Endothelial cell of umbilical vein (primary cell): ENCODE results near the gene ABCC1. TPM values are rescaled to one million over a fixed set of nuclear protein-coding genes. Genes with fewer than 3 reads are reported as not detected.

ENCODE experiments used
- BruUV-seq: library from RNA; stranded (reverse); fragments of 400-500 nt; replicated peaks from 2 replicates; lab custom pipeline; 2021; lab: Mats Ljungman, UMichigan
- CTCF ChIA-PET: fragments of 300-600, 350-600 bp; sonication (Branson Sonifier 250); formaldehyde crosslinking; loops from one replicate; lab custom pipeline; 2021; ENCODE audit warnings: antibody characterized with exemption, inconsistent platforms; lab: Charles Lee
- POLR2A ChIA-PET: fragments of 300-600, 350-600 bp; sonication (Branson Sonifier 250); formaldehyde crosslinking; loops from one replicate; lab custom pipeline; 2021; ENCODE audit warnings: antibody characterized with exemption, inconsistent platforms; lab: Charles Lee
- DNase-seq: peaks from one replicate; pipeline ENCODE4 v3.0.0-alpha.2; 2011; ENCODE audit warnings: low read depth, low spot score
- FAIRE-seq: peaks from 2 replicates; lab custom pipeline; 2011; peaks lifted over from hg19 to GRCh38; lab: Jason Lieb, UNC
- H2AFZ ChIP-seq: 2 replicates; pipeline ENCODE4 v1.6.0; 2012; ENCODE audit warnings: low read depth, low read length, control low read depth, inconsistent platforms
- H3K27ac ChIP-seq: 2 replicates; pipeline ENCODE4 v1.5.1; 2011; ENCODE audit warnings: low read depth, mild to moderate bottlenecking, control low read depth, low read length, moderate library complexity; ENCODE audit not compliant: insufficient read depth
- H3K27me3 ChIP-seq, 2 experiments: 2 replicates each; pipeline versions ENCODE4 v1.6.0 to v1.6.1; 2011; ENCODE audit warnings: low read length in 2 of 2, mixed read lengths in 1 of 2; ENCODE audit not compliant: control insufficient read depth in 2 of 2, insufficient read depth in 2 of 2
- H3K36me3 ChIP-seq, 2 experiments: 2 replicates in 1 of 2; 3 replicates in 1 of 2; pipeline ENCODE4 v1.5.1; 2011; ENCODE audit warnings: low read length in 2 of 2, mild to moderate bottlenecking in 1 of 2, moderate library complexity in 1 of 2; ENCODE audit not compliant: control insufficient read depth in 2 of 2, insufficient read depth in 2 of 2; ENCODE audit errors: extremely low read depth in 1 of 2
- H3K4me1 ChIP-seq: 3 replicates; pipeline ENCODE4 v1.5.1; 2011; ENCODE audit warnings: mild to moderate bottlenecking, low read length; ENCODE audit not compliant: control insufficient read depth, insufficient read depth; ENCODE audit errors: extremely low read depth
- H3K4me2 ChIP-seq: 2 replicates; pipeline ENCODE4 v1.6.1; 2011; ENCODE audit warnings: low read length, control low read depth, mixed read lengths; ENCODE audit not compliant: insufficient read depth
- H3K4me3 ChIP-seq, 3 experiments: fragments of 200-600 bp in 1 of 3; sonication (generic), shearing (Covaris generic) in 1 of 3; replicated peaks in 1 of 3; 2 replicates each; pipeline ENCODE4 v1.5.1; 2011 to 2016; ENCODE audit warnings: control low read depth in 3 of 3, low read length in 3 of 3, mild to moderate bottlenecking in 2 of 3, inconsistent platforms in 1 of 3, low read depth in 1 of 3, moderate library complexity in 1 of 3; ENCODE audit not compliant: insufficient read depth in 1 of 3
- H3K79me2 ChIP-seq: 2 replicates; pipeline ENCODE4 v1.6.0; 2012; ENCODE audit warnings: low read length, inconsistent platforms; ENCODE audit not compliant: control insufficient read depth, insufficient read depth
- H3K9ac ChIP-seq: replicated peaks from 2 replicates; pipeline ENCODE3; 2011; ENCODE audit warnings: low read length, control low read depth; ENCODE audit not compliant: insufficient read depth; ENCODE audit errors: extremely low read depth
- H3K9me1 ChIP-seq: replicated peaks from 3 replicates; pipeline ENCODE4 v1.6.0; 2011; ENCODE audit warnings: mild to moderate bottlenecking, low read length; ENCODE audit not compliant: control insufficient read depth, insufficient read depth; ENCODE audit errors: extremely low read depth
- H3K9me3 ChIP-seq: replicated peaks from 2 replicates; pipeline ENCODE4 v1.5.1; 2012; ENCODE audit warnings: low read length, inconsistent platforms; ENCODE audit not compliant: control insufficient read depth, insufficient read depth
- H4K20me1 ChIP-seq: replicated peaks from 2 replicates; pipeline ENCODE3; 2011; ENCODE audit warnings: mild to moderate bottlenecking, low read length; ENCODE audit not compliant: control insufficient read depth, insufficient read depth; ENCODE audit errors: extremely low read depth
- EZH2 ChIP-seq: IDR thresholded peaks from 2 replicates; pipeline ENCODE4 v1.6.1; 2012; ENCODE audit warnings: borderline replicate concordance, low read depth, mild to moderate bottlenecking, moderate library complexity, low read length, inconsistent platforms; ENCODE audit not compliant: severe bottlenecking
- FOS ChIP-seq: IDR thresholded peaks from 2 replicates; pipeline ENCODE4 v1.6.1; 2011; ENCODE audit warnings: mild to moderate bottlenecking, low read length, moderate library complexity, borderline replicate concordance; ENCODE audit not compliant: insufficient read depth
- GATA2 ChIP-seq: IDR thresholded peaks from 2 replicates; pipeline ENCODE4 v1.7.0; 2011; ENCODE audit warnings: low read depth, mild to moderate bottlenecking, moderate library complexity, mixed read lengths, low read length; ENCODE audit not compliant: insufficient read length, insufficient read depth
- JUN ChIP-seq: IDR thresholded peaks from 2 replicates; pipeline ENCODE4 v1.6.1; 2011; ENCODE audit warnings: borderline replicate concordance, low read depth; ENCODE audit not compliant: insufficient read length, insufficient read depth
- MYC ChIP-seq: IDR thresholded peaks from one replicate; pipeline ENCODE4 v1.6.1; 2011; ENCODE audit warnings: mild to moderate bottlenecking, low read depth, low read length
- POLR2A ChIP-seq: IDR thresholded peaks from 2 replicates; pipeline ENCODE4 v1.6.1; 2012; ENCODE audit warnings: low read depth, mild to moderate bottlenecking, control low read depth, low read length
- POLR2AphosphoS5 ChIP-seq: IDR thresholded peaks from 2 replicates; pipeline ENCODE4 v1.6.1; 2012; ENCODE audit warnings: low read depth, mild to moderate bottlenecking, control low read depth, low read length, moderate library complexity; ENCODE audit not compliant: insufficient read depth
- dilution Hi-C: fragments of 300-500 bp; cut with MboI; formaldehyde crosslinking; loops from one replicate; pipeline ENCODE4 v1.15.0; 2019; ENCODE audit warnings: low sequenced_read_pairs; ENCODE audit not compliant: extremely low pct_ligation_motif_present
- intact Hi-C: fragments of 100-400 bp; cut with micrococcal nuclease; formaldehyde crosslinking; loops from one replicate; pipeline ENCODE4 v1.10.0; 2022
- polyA plus RNA-seq, 4 experiments: library from polyadenylated mRNA; depleted of rRNA in 3 of 4; stranded (reverse) in 3 of 4; unstranded in 1 of 4; fragments of >200 nt; gene quantifications; 2 replicates each; pipeline versions ENCODE4 v1.2.1 to v1.2.3, GENCODE V29; 2011 to 2012; ENCODE audit warnings: missing spikeins in 1 of 4
- total RNA-seq: library from RNA; stranded (reverse); gene quantifications from 2 replicates; pipeline ENCODE4 v1.2.3, GENCODE V29; 2021
- TF ChIP-seq, protein P1 (sequence below), 2 donors: IDR thresholded peaks; 1 replicate in 1 of 2; 2 replicates in 1 of 2; pipeline ENCODE4 v1.5.1; 2011; ENCODE audit warnings: low read length in 2 of 2, mild to moderate bottlenecking in 2 of 2, moderate library complexity in 2 of 2, control low read depth in 1 of 2, inconsistent platforms in 1 of 2, low read depth in 1 of 2; ENCODE audit not compliant: insufficient read depth in 1 of 2; ENCODE audit errors: extremely low read depth in 1 of 2
- TF ChIP-seq, protein P2 (sequence below): IDR thresholded peaks from 2 replicates; pipeline ENCODE4 v1.6.1; 2011; ENCODE audit not compliant: insufficient read depth, insufficient read length

The ABCC1 gene
- total and polyA plus RNA-seq, 2 donors (not counting 3 experiments of a cell fraction or from before 2014, with no cell fraction given) = 46.1 to 89.2 TPM

DNA sequence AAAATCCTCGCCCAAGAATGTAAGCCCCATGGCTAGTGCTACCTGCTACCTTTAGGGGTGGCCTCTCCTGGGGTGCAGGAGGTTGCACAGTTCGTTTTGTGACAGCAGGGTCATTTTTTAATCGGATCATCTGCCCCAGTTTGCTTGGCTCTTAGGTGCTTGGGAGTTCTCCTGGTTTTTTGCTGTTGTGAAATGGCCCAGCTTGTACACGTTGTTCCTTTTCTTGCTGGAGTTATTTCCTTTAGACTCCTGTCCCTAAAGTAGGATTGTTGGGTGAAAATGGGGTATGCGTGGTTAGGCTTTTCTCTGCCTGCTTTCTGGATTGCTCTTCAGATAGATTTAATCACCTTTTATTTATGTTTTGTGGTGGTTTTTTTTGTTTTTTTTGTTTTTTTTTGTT lies 25.8 kb downstream of the ABCC1 start:
- FAIRE-seq (peak; percentile 38), DNase-seq (no peak)
- peaks cover 0 to 7% of the 10 kb centered on the region in 2 experiments for H3K36me3 ChIP-seq
- no peak for TF ChIP-seq FOS
- TF ChIP-seq, protein P1, sequence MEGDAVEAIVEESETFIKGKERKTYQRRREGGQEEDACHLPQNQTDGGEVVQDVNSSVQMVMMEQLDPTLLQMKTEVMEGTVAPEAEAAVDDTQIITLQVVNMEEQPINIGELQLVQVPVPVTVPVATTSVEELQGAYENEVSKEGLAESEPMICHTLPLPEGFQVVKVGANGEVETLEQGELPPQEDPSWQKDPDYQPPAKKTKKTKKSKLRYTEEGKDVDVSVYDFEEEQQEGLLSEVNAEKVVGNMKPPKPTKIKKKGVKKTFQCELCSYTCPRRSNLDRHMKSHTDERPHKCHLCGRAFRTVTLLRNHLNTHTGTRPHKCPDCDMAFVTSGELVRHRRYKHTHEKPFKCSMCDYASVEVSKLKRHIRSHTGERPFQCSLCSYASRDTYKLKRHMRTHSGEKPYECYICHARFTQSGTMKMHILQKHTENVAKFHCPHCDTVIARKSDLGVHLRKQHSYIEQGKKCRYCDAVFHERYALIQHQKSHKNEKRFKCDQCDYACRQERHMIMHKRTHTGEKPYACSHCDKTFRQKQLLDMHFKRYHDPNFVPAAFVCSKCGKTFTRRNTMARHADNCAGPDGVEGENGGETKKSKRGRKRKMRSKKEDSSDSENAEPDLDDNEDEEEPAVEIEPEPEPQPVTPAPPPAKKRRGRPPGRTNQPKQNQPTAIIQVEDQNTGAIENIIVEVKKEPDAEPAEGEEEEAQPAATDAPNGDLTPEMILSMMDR (IDR thresholded peaks at IDR 0.05; ENCODE audit: extremely low read depth in 1 of 2, insufficient read depth in 1 of 2, low read depth in 1 of 2, low read length in 2 of 2) = no peak
- TF ChIP-seq, protein P2, sequence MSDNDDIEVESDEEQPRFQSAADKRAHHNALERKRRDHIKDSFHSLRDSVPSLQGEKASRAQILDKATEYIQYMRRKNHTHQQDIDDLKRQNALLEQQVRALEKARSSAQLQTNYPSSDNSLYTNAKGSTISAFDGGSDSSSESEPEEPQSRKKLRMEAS = no peak
- no peak for TF ChIP-seq MYC
- no peak for TF ChIP-seq JUN
- TF ChIP-seq EZH2 = no peak
- no peak for TF ChIP-seq GATA2
- TF ChIP-seq POLR2AphosphoS5 = no peak
- TF ChIP-seq POLR2A = no peak
- H3K27me3 ChIP-seq = no peaks in the 10 kb centered on the region
- dilution Hi-C loops (no loop called here), intact Hi-C loops (no loop called here)
- H4K20me1 ChIP-seq = peaks cover 2% of the 10 kb centered on the region
- no TSS peak for BruUV-seq
- no peaks in the 10 kb centered on the region for H3K9me1 ChIP-seq
- no peak overlapping the region for H3K4me2 ChIP-seq
- no peaks in the 10 kb centered on the region for H3K4me1 ChIP-seq
- ChIA-PET POLR2A (no interaction called here), CTCF (interaction anchor here (0.9 to 1.3 kb wide), 2 partner anchors 8 to 146 kb away, joined by 3 read pairs; no protein-coding TSS in a partner anchor)
- no peak overlapping the region for H3K27ac ChIP-seq
- no peaks in the 10 kb centered on the region for H3K9me3 ChIP-seq
- H3K9ac ChIP-seq = no peak overlapping the region
- no peak overlapping the region for H2AFZ ChIP-seq
- no peak overlapping the region for H3K4me3 ChIP-seq
- H3K79me2 ChIP-seq = peaks cover 97% of the 10 kb centered on the region
